Colonic mucosa (tissue), 4 donors: ENCODE results near the gene CCDC157. TPM values are rescaled to one million over a fixed set of nuclear protein-coding genes. Genes with fewer than 3 reads are reported as not detected.
"Not testable (repeated sequence)": the region's sequence is repeated elsewhere in the genome, so short reads cannot be mapped to it uniquely, and the experiment has no call there.

Source experiments
- DNase-seq: peaks from one replicate; pipeline ENCODE4 v3.0.0-alpha.2; 2020
- H3K27ac ChIP-seq: fragments of 200-600 bp; one replicate; pipeline ENCODE4 v1.8.0; 2021
- H3K27me3 ChIP-seq: fragments of 200-600 bp; one replicate; pipeline ENCODE4 v1.8.0; 2021
- H3K36me3 ChIP-seq: fragments of 200-600 bp; one replicate; pipeline ENCODE4 v1.8.0; 2021
- H3K4me1 ChIP-seq: fragments of 200-600 bp; one replicate; pipeline ENCODE4 v1.8.0; 2021; ENCODE audit warnings: mild to moderate bottlenecking
- H3K4me3 ChIP-seq: fragments of 200-600 bp; one replicate; pipeline ENCODE4 v1.8.0; 2021
- H3K9ac ChIP-seq, 2 donors: one replicate each; pipeline ENCODE4 v1.7.0; 2013; ENCODE audit warnings: control low read depth in 2 of 2, low read depth in 2 of 2, low read length in 2 of 2
- H3K9me3 ChIP-seq: fragments of 200-600 bp; one replicate; pipeline ENCODE4 v1.8.0; 2021
- intact Hi-C: fragments of 100-400 bp; cut with DNase I; formaldehyde crosslinking; loops from one replicate; pipeline ENCODE4 v1.14.1; 2022
- total RNA-seq, 2 donors: library from RNA; stranded (reverse); fragmentation: NEBNext Ultra II Directional in 1 of 2; extraction: Animal tissue kit (Norgen Biotek cat#: 25700) in 1 of 2; gene quantifications; one replicate each; pipeline ENCODE4 v1.2.1, GENCODE V29; 2021
- TF ChIP-seq, protein P1 (sequence below): fragments of 200-600 bp; IDR thresholded peaks from one replicate; pipeline ENCODE4 v1.8.0; 2022; ENCODE audit warnings: antibody characterized with exemption, mild to moderate bottlenecking
- donor health status: healthy.
- donor health status: DM: no; HTN: no; CAD: no.
- donor health status: DM: no; HTN: no; CAD: no.

The CCDC157 gene
- total RNA-seq, 2 donors from 2014 or later = 1.1 to 1.6 TPM

DNA sequence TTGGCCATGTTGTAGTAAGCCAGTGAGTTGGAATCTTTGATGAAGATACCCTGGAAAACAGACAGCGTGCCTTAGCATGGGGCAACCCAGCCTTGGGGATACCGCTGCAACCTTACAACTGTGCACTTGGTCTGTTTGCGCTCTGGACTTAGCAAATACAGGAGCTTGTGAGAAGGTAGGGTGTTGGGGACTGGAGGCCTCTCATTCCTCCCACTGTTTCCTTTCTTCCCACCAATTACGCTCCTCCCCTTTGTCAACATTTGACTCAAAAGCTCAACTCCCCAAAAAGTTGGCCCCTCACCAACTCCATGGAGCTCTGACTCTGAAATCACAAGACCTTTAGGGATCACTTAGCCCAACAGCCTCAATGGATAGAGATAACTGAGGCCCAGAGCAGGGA, 22.2 kb upstream of the CCDC157 start:
- no peak for DNase-seq
- Histone ChIP-seq H3K4me1 (peaks cover 3% of the 10 kb centered on the region), H3K27ac (no peak overlapping the region), H3K36me3 (peaks cover 53% of the 10 kb centered on the region), H3K27me3 (no peaks in the 10 kb centered on the region), H3K4me3 (no peak overlapping the region), H3K9ac (no peak overlapping the region), H3K9me3 (no peaks in the 10 kb centered on the region)
- intact Hi-C loops = no loop called here
- TF ChIP-seq, protein P1, sequence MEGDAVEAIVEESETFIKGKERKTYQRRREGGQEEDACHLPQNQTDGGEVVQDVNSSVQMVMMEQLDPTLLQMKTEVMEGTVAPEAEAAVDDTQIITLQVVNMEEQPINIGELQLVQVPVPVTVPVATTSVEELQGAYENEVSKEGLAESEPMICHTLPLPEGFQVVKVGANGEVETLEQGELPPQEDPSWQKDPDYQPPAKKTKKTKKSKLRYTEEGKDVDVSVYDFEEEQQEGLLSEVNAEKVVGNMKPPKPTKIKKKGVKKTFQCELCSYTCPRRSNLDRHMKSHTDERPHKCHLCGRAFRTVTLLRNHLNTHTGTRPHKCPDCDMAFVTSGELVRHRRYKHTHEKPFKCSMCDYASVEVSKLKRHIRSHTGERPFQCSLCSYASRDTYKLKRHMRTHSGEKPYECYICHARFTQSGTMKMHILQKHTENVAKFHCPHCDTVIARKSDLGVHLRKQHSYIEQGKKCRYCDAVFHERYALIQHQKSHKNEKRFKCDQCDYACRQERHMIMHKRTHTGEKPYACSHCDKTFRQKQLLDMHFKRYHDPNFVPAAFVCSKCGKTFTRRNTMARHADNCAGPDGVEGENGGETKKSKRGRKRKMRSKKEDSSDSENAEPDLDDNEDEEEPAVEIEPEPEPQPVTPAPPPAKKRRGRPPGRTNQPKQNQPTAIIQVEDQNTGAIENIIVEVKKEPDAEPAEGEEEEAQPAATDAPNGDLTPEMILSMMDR = no peak

DNA sequence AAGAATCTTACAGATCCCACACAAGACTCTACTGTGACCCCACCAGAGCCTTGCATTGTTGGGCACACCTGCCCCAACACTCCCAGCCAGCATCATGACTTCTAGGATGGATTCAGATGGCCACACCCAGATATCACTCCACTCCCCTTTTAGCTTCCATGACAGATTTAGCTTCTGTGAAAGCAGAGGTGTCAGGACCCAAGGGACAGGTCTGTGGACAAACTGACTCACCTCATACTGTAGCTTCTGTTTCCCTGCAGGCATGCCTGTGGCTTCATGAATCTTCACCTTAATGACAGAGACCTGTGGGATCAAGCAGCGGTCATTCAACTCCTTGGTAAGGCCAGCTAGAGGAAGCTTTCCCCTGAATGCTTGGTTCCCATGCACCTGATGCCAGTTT, 21.6 kb upstream of the CCDC157 start:
- intact Hi-C loops = no loop called here
- H3K27ac ChIP-seq = no peak overlapping the region

DNA sequence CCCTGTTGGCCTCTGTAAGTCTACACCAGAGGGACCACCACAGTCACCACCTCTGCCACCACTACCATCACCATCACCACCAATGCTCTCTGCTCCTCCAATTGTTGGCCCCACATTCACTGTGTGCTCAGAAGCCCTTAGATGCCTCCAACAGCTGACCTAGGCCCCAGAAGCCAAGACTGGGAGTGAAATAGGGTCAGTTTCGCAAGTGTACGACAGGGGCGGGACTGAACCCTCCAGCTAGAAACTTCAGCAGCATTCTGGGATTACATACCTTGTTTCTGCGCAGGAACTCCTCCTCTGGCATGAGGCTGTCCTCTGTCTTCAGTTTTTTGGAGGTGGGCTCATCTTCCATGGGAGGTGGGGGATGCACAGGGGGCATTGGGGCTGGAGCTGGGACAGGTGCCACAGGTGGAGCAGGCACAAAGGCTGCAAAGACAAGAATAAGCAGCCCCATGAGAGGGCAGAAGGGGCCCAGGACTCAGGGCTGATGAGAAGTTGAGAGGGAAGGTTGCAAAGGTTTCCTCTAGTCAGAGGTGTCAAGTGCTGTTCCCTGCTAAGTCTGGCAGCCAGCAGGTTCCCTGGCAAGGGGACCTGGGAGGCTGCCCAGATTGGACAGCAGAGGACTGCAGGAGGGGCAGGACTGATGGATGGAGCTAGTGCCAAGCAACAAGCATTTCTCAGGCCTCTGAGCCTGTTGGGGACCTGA, 19.9 kb upstream of the CCDC157 start:
- H3K9me3 ChIP-seq = no peaks in the 10 kb centered on the region
- intact Hi-C loops = no loop called here
- H3K36me3 ChIP-seq = peaks cover 71% of the 10 kb centered on the region
- no peak for DNase-seq
- TF ChIP-seq, protein P1 = no peak
- no peaks in the 10 kb centered on the region for H3K27me3 ChIP-seq
- H3K27ac ChIP-seq = no peak overlapping the region
- no peak overlapping the region for H3K4me3 ChIP-seq
- peaks cover 3% of the 10 kb centered on the region for H3K4me1 ChIP-seq
- H3K9ac ChIP-seq = no peak overlapping the region

More for the DNA sequence above, 21.6 kb upstream of the CCDC157 start:
- no peak overlapping the region for H3K9ac ChIP-seq
- H3K4me1 ChIP-seq = peaks cover 3% of the 10 kb centered on the region
- TF ChIP-seq, protein P1 = no peak
- H3K36me3 ChIP-seq = peaks cover 57% of the 10 kb centered on the region
- no peak for DNase-seq
- no peak overlapping the region for H3K4me3 ChIP-seq
- H3K27me3 ChIP-seq = no peaks in the 10 kb centered on the region
- H3K9me3 ChIP-seq = no peaks in the 10 kb centered on the region

DNA sequence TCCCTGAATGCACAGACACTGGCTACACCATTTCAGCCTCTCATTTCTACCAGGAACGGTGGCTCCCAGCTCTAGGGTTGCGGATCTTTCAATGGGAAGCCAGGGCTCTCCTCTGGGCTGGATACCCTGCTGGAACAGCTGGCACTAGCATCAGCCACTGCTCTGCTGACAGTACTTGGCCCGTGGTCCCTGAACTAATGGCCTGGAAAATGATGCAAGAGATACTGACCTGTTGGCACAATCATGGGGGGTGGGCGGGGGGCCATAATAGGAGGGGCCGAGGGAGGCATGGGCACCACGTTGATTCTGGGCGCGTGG, 19.4 kb upstream of the CCDC157 start:
- intact Hi-C loops = no loop called here
- H3K4me1 ChIP-seq = peaks cover 3% of the 10 kb centered on the region
- H3K27ac ChIP-seq = no peak overlapping the region
- H3K36me3 ChIP-seq = peaks cover 76% of the 10 kb centered on the region
- TF ChIP-seq, protein P1 = no peak
- DNase-seq = no peak
- no peaks in the 10 kb centered on the region for H3K9me3 ChIP-seq
- H3K27me3 ChIP-seq = no peaks in the 10 kb centered on the region
- no peak overlapping the region for H3K4me3 ChIP-seq
- H3K9ac ChIP-seq = no peak overlapping the region

DNA sequence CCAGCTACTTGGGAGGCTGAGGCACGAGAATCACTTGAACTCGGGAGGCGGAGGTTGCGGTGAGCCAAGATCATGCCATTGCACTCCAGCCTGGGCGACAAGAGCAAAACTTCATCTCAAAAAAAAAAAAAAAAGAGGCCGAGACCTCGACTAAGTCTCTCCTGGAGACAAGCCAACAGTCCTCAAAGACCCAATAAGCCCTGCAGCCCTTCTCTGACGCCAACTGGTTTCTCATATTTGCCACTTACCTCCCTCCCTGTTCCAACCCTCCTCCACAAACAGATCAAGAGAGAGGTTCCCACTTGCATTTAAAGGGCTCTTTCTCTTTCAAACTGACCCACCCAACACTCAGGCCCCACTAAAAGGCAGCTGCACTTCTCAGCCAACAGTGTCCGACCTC, 18.5 kb upstream of the CCDC157 start:
- H3K4me3 ChIP-seq, DNase-seq, H3K27me3 ChIP-seq, intact Hi-C loops, H3K27ac ChIP-seq, H3K9ac ChIP-seq, H3K9me3 ChIP-seq, H3K4me1 ChIP-seq: not testable (repeated sequence)
- H3K36me3 ChIP-seq = peaks cover 80% of the 10 kb centered on the region

DNA sequence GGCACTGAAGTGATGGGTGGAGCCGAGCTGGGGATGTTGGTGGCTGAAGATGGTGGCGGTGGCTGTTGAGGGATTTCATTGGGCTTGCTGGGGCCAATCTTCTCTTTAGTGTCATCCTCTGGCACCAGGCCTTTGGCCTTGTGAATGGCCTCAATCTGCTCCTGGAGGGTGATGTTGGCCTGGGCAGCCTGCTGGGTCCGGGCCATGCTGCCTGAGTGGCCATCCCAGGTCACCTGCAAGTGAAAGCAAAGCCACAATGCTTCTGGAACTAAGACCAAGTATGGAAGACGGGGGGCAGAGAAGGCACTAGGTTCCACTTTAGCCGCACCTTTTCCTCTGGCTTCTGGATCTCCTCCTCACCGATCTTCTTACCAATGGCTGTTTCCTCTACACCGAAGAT, 18.0 kb upstream of the CCDC157 start:
- Histone ChIP-seq H3K4me3 (no peak overlapping the region), H3K4me1 (no peaks in the 10 kb centered on the region), H3K27ac (no peak overlapping the region), H3K36me3 (peaks cover 82% of the 10 kb centered on the region), H3K9me3 (no peaks in the 10 kb centered on the region), H3K9ac (no peak overlapping the region), H3K27me3 (no peaks in the 10 kb centered on the region)
- DNase-seq = no peak
- TF ChIP-seq, protein P1 = no peak
- intact Hi-C loops = no loop called here
